Ishikawa (cell line): ENCODE measurements around the gene CXXC4.

Experiments
- EGR1 ChIP-seq: IDR thresholded peaks from 2 replicates; pipeline ENCODE4 v1.6.1; 2012
- EP300 ChIP-seq: IDR thresholded peaks from 2 replicates; pipeline ENCODE4 v1.6.1; 2012; ENCODE audit warnings: borderline replicate concordance
- MAX ChIP-seq: IDR thresholded peaks from 2 replicates; pipeline ENCODE4 v1.6.1; 2012
- RAD21 ChIP-seq: IDR thresholded peaks from 2 replicates; pipeline ENCODE4 v1.6.1; 2012; ENCODE audit warnings: low read depth
- TAF1 ChIP-seq: IDR thresholded peaks from 2 replicates; pipeline ENCODE4 v1.6.1; 2012; ENCODE audit warnings: low read depth, mild to moderate bottlenecking

- TF ChIP-seq RAD21 = no peak
- no peak for TF ChIP-seq EP300
- no peak for TF ChIP-seq MAX
- TF ChIP-seq TAF1 = no peak
- no peak for TF ChIP-seq EGR1
Measured at GRCh38 chr4:104421566-104421965, 73.1 kb downstream of the CXXC4 start.
